H1 (cell line): ENCODE results near the gene WDR45B. TPM values are rescaled to one million over a fixed set of nuclear protein-coding genes. Genes with fewer than 3 reads are reported as not detected.

Experiments used
- CTCF ChIA-PET: fragments of 300-600 bp; sonication (Branson Sonifier 250); formaldehyde crosslinking; loops from one replicate; lab custom pipeline; 2021; ENCODE audit not compliant: partially characterized antibody; lab: Charles Lee
- POLR2A ChIA-PET: fragments of 300-600 bp; sonication (Branson Sonifier 250); formaldehyde crosslinking; loops from one replicate; lab custom pipeline; 2021; ENCODE audit warnings: inconsistent platforms; ENCODE audit not compliant: partially characterized antibody; lab: Charles Lee
- DNase-seq, 2 experiments: peaks; one replicate each; pipeline versions ENCODE4 v3.0.0 to v3.0.0-alpha.2; 2010 to 2022; ENCODE audit warnings: low spot score in 2 of 2, low read depth in 1 of 2, mixed read lengths in 1 of 2
- FAIRE-seq: peaks from 2 replicates; lab custom pipeline; 2011; peaks lifted over from hg19 to GRCh38; lab: Jason Lieb, UNC
- H2AFZ ChIP-seq: 2 replicates; pipeline ENCODE4 v1.8.1; 2012; ENCODE audit warnings: low read length, inconsistent platforms
- H2AK5ac ChIP-seq: 2 replicates; pipeline ENCODE4 v1.6.1; 2013; ENCODE audit warnings: low read depth, low read length
- H2BK120ac ChIP-seq: replicated peaks from 2 replicates; pipeline ENCODE3; 2013; ENCODE audit warnings: low read depth, low read length, inconsistent platforms
- H2BK12ac ChIP-seq: 2 replicates; pipeline ENCODE4 v1.6.1; 2013; ENCODE audit warnings: low read depth, low read length
- H2BK15ac ChIP-seq: 2 replicates; pipeline ENCODE4 v1.6.1; 2013; ENCODE audit warnings: low read length
- H2BK20ac ChIP-seq: 2 replicates; pipeline ENCODE4 v1.6.1; 2013; ENCODE audit warnings: low read length
- H2BK5ac ChIP-seq: 2 replicates; pipeline ENCODE4 v1.6.1; 2013; ENCODE audit warnings: low read depth, low read length
- H3K14ac ChIP-seq: 2 replicates; pipeline ENCODE4 v1.6.1; 2013; ENCODE audit warnings: inconsistent platforms; ENCODE audit not compliant: insufficient read length
- H3K18ac ChIP-seq: 2 replicates; pipeline ENCODE4 v1.6.1; 2013; ENCODE audit warnings: low read length; ENCODE audit errors: extremely low read depth
- H3K23ac ChIP-seq: 2 replicates; pipeline ENCODE4 v1.6.1; 2013; ENCODE audit warnings: inconsistent platforms; ENCODE audit not compliant: insufficient read length
- H3K23me2 ChIP-seq: 2 replicates; pipeline ENCODE4 v1.6.1; 2013; ENCODE audit warnings: low read depth, low read length
- H3K27ac ChIP-seq: 2 replicates; pipeline ENCODE4 v1.6.1; 2011; ENCODE audit warnings: low read depth, low read length, inconsistent platforms
- H3K27me3 ChIP-seq, 4 experiments: replicated peaks in 1 of 4; 1 replicate in 1 of 4; 2 replicates in 3 of 4; pipeline versions ENCODE4 v1.6.1 to v1.8.1; 2011 to 2013; ENCODE audit warnings: low read length in 3 of 4, mild to moderate bottlenecking in 3 of 4, inconsistent platforms in 2 of 4, mixed read lengths in 2 of 4, moderate library complexity in 1 of 4; ENCODE audit not compliant: control insufficient read depth in 3 of 4, insufficient read depth in 3 of 4; ENCODE audit errors: extremely low read depth in 1 of 4
- H3K36me3 ChIP-seq, 4 experiments: 2 replicates each; pipeline versions ENCODE4 v1.6.1 to v1.8.1; 2011 to 2013; ENCODE audit warnings: mild to moderate bottlenecking in 4 of 4, low read length in 3 of 4, moderate library complexity in 2 of 4, control low read depth in 1 of 4, inconsistent platforms in 1 of 4; ENCODE audit not compliant: insufficient read depth in 4 of 4, control insufficient read depth in 2 of 4
- H3K4ac ChIP-seq: replicated peaks from 2 replicates; pipeline ENCODE3; 2013; ENCODE audit warnings: low read length, low read depth, mixed read lengths, inconsistent platforms; ENCODE audit not compliant: insufficient read length
- H3K4me1 ChIP-seq, 4 experiments: replicated peaks in 1 of 4; 1 replicate in 1 of 4; 2 replicates in 3 of 4; pipeline versions ENCODE4 v1.6.1 to v1.8.1; 2011 to 2013; ENCODE audit warnings: low read length in 3 of 4, inconsistent platforms in 2 of 4, mixed read lengths in 1 of 4; ENCODE audit not compliant: insufficient read depth in 4 of 4, control insufficient read depth in 3 of 4
- H3K4me2 ChIP-seq, 2 experiments: 2 replicates each; pipeline versions ENCODE4 v1.6.1 to v1.8.1; 2011 to 2013; ENCODE audit warnings: low read depth in 2 of 2, low read length in 2 of 2, control low read depth in 1 of 2, inconsistent platforms in 1 of 2, mild to moderate bottlenecking in 1 of 2; ENCODE audit not compliant: insufficient read depth in 1 of 2
- H3K4me3 ChIP-seq, 4 experiments: fragments of 200-600, 300-600 bp in 1 of 4; sonication (generic), shearing (Covaris generic), sonication (Bioruptor Twin) in 1 of 4; 2 replicates each; pipeline versions ENCODE4 v1.5.1 to v1.8.1; 2011 to 2016; ENCODE audit warnings: low read length in 4 of 4, low read depth in 3 of 4, control low read depth in 2 of 4, inconsistent platforms in 2 of 4, mild to moderate bottlenecking in 2 of 4, mixed read lengths in 1 of 4, moderate library complexity in 1 of 4; ENCODE audit not compliant: insufficient read depth in 2 of 4; ENCODE audit errors: extremely low read depth in 1 of 4
- H3K56ac ChIP-seq: replicated peaks from 2 replicates; pipeline ENCODE3; 2013; ENCODE audit warnings: low read depth, mild to moderate bottlenecking, mixed read lengths, low read length, inconsistent platforms; ENCODE audit not compliant: insufficient read length
- H3K79me1 ChIP-seq: 2 replicates; pipeline ENCODE4 v1.6.1; 2013; ENCODE audit warnings: low read depth, low read length, control low read depth
- H3K79me2 ChIP-seq, 2 experiments: 2 replicates each; pipeline versions ENCODE4 v1.6.1 to v1.8.1; 2012 to 2013; ENCODE audit warnings: low read length in 2 of 2, mild to moderate bottlenecking in 2 of 2, inconsistent platforms in 1 of 2; ENCODE audit not compliant: insufficient read depth in 2 of 2, control insufficient read depth in 1 of 2
- H3K9ac ChIP-seq, 4 experiments: replicated peaks in 1 of 4; 1 replicate in 1 of 4; 2 replicates in 3 of 4; pipeline versions ENCODE4 v1.6.1 to v1.8.1; 2011 to 2013; ENCODE audit warnings: low read depth in 3 of 4, low read length in 3 of 4, control low read depth in 2 of 4, mild to moderate bottlenecking in 2 of 4, moderate library complexity in 2 of 4, inconsistent platforms in 1 of 4; ENCODE audit errors: extremely low read depth in 1 of 4
- H3K9me3 ChIP-seq, 2 experiments: 2 replicates each; pipeline versions ENCODE4 v1.6.1 to v1.8.1; 2012 to 2013; ENCODE audit warnings: mild to moderate bottlenecking in 2 of 2, moderate library complexity in 2 of 2, control low read depth in 1 of 2, inconsistent platforms in 1 of 2, low read depth in 1 of 2, low read length in 1 of 2, mixed read lengths in 1 of 2; ENCODE audit not compliant: insufficient read depth in 2 of 2
- H4K20me1 ChIP-seq, 2 experiments: replicated peaks in 1 of 2; 2 replicates each; pipeline versions ENCODE3 to v1.8.1; 2011 to 2013; ENCODE audit warnings: inconsistent platforms in 2 of 2, low read length in 2 of 2, mild to moderate bottlenecking in 1 of 2; ENCODE audit not compliant: insufficient read depth in 2 of 2, control insufficient read depth in 1 of 2
- H4K5ac ChIP-seq: 2 replicates; pipeline ENCODE4 v1.6.1; 2013; ENCODE audit warnings: low read length, low read depth, mixed read lengths, inconsistent platforms; ENCODE audit not compliant: insufficient read length
- H4K8ac ChIP-seq: 2 replicates; pipeline ENCODE4 v1.8.0; 2013; ENCODE audit warnings: mild to moderate bottlenecking, moderate library complexity, low read length, inconsistent platforms; ENCODE audit not compliant: insufficient read depth; ENCODE audit errors: extremely low read depth
- H4K91ac ChIP-seq: replicated peaks from 2 replicates; pipeline ENCODE3; 2013; ENCODE audit warnings: low read length, mixed read lengths, inconsistent platforms; ENCODE audit not compliant: insufficient read length
- WGBS, 2 experiments: shearing (Covaris generic) in 1 of 2; methylation state at CpG; one replicate each; pipeline versions ENCODE4 v1.1.6 to v1.1.7; 2013 to 2015; ENCODE audit warnings: low lambda C conversion rate in 2 of 2, mixed read lengths in 2 of 2, inconsistent platforms in 1 of 2, low coverage in 1 of 2, missing lambda C conversion rate in 1 of 2; ENCODE audit not compliant: insufficient replicate concordance in 2 of 2, insufficient coverage in 1 of 2, insufficient read length in 1 of 2; ENCODE audit errors: extremely low coverage in 1 of 2, missing lambda C conversion rate in 1 of 2; 5-methylcytosine and 5-hydroxymethylcytosine counted together
- polyA plus RNA-seq, 7 experiments: library from polyadenylated mRNA; depleted of rRNA in 3 of 7; stranded (reverse) in 5 of 7; unstranded in 2 of 7; fragments of >200 nt in 5 of 7; fragments of 200-250 nt in 2 of 7; gene quantifications; 1 replicate in 5 of 7; 2 replicates in 1 of 7; 4 replicates in 1 of 7; pipeline versions ENCODE4 v1.2.1 to v1.2.3, GENCODE V29; 2011 to 2013; ENCODE audit warnings: missing spikeins in 2 of 7, mixed read lengths in 2 of 7
- total RNA-seq: library from RNA; stranded (reverse); fragmentation: NEBNext Ultra II Directional; extraction: Animal tissue kit (Norgen Biotek cat#: 25700); gene quantifications from 2 replicates; pipeline ENCODE4 v1.2.1, GENCODE V29; 2021
- TF ChIP-seq, protein P1 (sequence below), 3 experiments: IDR thresholded peaks; 1 replicate in 2 of 3; 2 replicates in 1 of 3; pipeline versions ENCODE4 v1.5.1 to v1.6.1; 2011; ENCODE audit warnings: low read length in 3 of 3, mild to moderate bottlenecking in 3 of 3, inconsistent platforms in 2 of 3, low read depth in 1 of 3, moderate library complexity in 1 of 3; ENCODE audit not compliant: insufficient read depth in 1 of 3; ENCODE audit errors: control extremely low read depth in 1 of 3

Gene WDR45B
- total and polyA plus RNA-seq, 2 of the 8 experiments (the other 6 are each of a cell fraction or from before 2014, with no cell fraction given) = 82.0 to 100 TPM

DNA sequence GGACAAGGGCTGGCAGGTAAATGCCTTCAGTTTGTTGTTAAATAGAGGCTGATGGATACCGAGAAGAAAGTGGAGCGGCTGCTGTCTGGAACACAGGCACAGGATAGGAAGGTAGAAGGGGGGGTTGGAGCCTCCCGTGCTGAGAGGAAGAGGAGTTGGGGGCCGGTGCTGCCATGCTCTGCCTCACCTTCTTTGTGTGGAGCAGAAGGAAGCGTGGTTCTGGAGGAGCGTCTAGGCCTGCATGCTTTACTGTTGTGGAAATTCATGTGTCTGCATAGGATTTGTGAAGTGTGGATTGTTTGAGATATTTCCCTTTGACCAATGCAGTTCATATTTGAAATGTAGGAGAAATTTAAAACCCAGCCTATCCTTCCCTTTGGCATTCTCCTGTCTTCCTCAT lies 76.4 kb downstream of the WDR45B start:
- Histone ChIP-seq H3K14ac (no peak overlapping the region), H2AK5ac (no peak overlapping the region), H2BK5ac (no peak overlapping the region), H3K4me3 (no peak overlapping the region), H4K8ac (peak overlapping the region; percentile 39; the same call in 1 of the 2 replicates), H3K56ac (no peak overlapping the region), H3K27ac (no peak overlapping the region), H2BK120ac (no peak overlapping the region), H4K91ac (no peak overlapping the region), H2BK15ac (no peak overlapping the region), H3K23ac (no peak overlapping the region), H3K23me2 (no peaks in the 10 kb centered on the region; the same call in 1 of the 2 replicates), H3K4me1 (0 out of 7 replicates have a peak, but pooled peaks cover 0 to 2% (median 0%) of the 10 kb centered on the region in 4 experiments), H2BK12ac (no peak overlapping the region), H2AFZ (no peak overlapping the region), H2BK20ac (no peak overlapping the region), H4K20me1 (peaks cover 11 to 24% of the 10 kb centered on the region in 2 experiments), H3K4me2 (no peak overlapping the region), H3K4ac (no peak overlapping the region), H3K36me3 (peaks cover 9 to 65% (median 38%) of the 10 kb centered on the region in 4 experiments; a peak in 7 of 8 replicates), H3K79me2 (peaks cover 0 to 33% of the 10 kb centered on the region in 2 experiments; a peak in 2 of 4 replicates), H3K27me3 (no peaks in the 10 kb centered on the region), H3K9me3 (no peaks in the 10 kb centered on the region), H3K9ac (no peak overlapping the region), H3K79me1 (peaks cover 16% of the 10 kb centered on the region), H4K5ac (no peak overlapping the region), H3K18ac (no peak overlapping the region)
- 98% methylated on average over 6 of the region's 6 CpGs; no CpG with 5 or more reads in 1 of the 2 experiments for WGBS, 2 experiments
- FAIRE-seq = no peak
- TF ChIP-seq, protein P1, sequence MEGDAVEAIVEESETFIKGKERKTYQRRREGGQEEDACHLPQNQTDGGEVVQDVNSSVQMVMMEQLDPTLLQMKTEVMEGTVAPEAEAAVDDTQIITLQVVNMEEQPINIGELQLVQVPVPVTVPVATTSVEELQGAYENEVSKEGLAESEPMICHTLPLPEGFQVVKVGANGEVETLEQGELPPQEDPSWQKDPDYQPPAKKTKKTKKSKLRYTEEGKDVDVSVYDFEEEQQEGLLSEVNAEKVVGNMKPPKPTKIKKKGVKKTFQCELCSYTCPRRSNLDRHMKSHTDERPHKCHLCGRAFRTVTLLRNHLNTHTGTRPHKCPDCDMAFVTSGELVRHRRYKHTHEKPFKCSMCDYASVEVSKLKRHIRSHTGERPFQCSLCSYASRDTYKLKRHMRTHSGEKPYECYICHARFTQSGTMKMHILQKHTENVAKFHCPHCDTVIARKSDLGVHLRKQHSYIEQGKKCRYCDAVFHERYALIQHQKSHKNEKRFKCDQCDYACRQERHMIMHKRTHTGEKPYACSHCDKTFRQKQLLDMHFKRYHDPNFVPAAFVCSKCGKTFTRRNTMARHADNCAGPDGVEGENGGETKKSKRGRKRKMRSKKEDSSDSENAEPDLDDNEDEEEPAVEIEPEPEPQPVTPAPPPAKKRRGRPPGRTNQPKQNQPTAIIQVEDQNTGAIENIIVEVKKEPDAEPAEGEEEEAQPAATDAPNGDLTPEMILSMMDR (IDR thresholded peaks at IDR 0.05; ENCODE audit: control extremely low read depth in 1 of 3, insufficient read depth in 1 of 3, low read depth in 1 of 3, low read length in 3 of 3) = no peak
- no peak for DNase-seq
- ChIA-PET POLR2A (no interaction called here), CTCF (no interaction called here)
